NCI-H82 (cell line): ENCODE measurements around the gene SESN1.
A peak's percentile ranks its signal among the peaks of the same experiment; 100 is the strongest.

Experiments used
- DNase-seq: peaks from one replicate; lab custom pipeline; 2025; lab: John Stamatoyannopoulos, UW

SESN1 gene

GRCh38 chr6:109060571-109060970 is 34.1 kb downstream of the SESN1 start:
- DNase-seq = peak; percentile 11

DNA sequence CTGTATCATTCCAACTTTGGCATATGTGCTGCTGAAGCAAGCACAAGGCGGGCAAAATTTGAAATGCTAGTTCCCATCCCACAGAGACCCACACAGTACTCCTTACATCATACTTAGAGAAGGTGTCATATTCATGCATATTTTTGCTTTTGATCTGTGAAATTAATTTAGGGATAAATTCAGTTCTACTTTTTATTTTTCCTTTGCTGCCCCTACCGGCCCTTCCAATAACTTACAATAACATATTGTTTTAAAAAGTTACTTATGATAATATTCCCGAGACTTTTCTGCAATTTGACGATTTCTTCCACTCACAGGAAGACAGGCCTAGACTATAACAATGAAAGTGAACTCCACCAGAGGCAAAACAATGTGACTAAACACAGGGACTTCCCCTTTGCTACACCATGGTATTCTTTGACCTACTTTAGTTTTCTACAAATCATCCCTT is 35.0 kb downstream of the SESN1 start:
- no peak for DNase-seq

DNA sequence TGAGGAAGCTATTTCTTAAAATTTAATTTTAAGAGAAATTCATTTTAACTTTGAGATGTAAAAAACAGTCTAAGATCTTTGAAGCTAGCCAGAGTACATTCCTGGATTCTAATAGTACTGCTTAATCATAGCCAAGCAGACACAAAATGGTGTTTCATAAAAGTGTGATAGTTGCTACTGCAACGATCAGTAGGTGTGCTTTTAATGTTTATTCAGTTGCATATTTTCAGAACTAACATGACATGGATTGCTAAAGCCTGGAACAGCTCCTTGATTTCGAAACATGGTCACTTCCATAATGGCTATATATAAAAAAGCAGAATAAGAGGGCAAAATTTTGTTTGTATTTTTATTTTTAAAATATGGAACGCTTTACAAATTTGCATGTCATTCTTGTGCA is 35.5 kb downstream of the SESN1 start:
- DNase-seq = no peak

GRCh38 chr6:109058620-109059019 is 36.0 kb downstream of the SESN1 start:
- no peak for DNase-seq

GRCh38 chr6:109056661-109057060 is 38.0 kb downstream of the SESN1 start:
- no peak for DNase-seq

- no peak for DNase-seq
Measured at GRCh38 chr6:109055771-109056235, 38.8 kb downstream of the SESN1 start.

DNA sequence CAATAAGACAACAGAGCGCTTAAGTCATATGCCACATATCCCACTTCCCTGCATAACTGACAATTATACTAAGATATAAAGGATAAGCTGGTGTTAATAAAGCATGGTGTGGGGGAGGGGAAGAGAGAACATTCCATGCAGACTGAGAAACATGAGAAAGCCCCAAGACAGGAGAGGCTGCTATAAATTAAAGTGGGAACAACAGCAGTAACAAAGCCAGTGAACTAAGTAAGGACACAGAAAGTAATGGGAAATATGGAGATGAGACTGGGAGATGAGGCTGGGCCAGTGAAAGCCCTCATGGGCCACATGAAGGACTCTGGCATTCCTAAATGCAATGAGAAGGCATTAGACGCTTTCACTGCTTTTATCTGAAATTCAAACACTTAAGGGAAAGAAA is 41.3 kb downstream of the SESN1 start:
- peak; percentile 90 for DNase-seq

- peak; percentile 85 for DNase-seq
Measured at GRCh38 chr6:109052852-109053251, 41.8 kb downstream of the SESN1 start.

GRCh38 chr6:109052018-109052651 is 42.5 kb downstream of the SESN1 start:
- DNase-seq = no peak

DNA sequence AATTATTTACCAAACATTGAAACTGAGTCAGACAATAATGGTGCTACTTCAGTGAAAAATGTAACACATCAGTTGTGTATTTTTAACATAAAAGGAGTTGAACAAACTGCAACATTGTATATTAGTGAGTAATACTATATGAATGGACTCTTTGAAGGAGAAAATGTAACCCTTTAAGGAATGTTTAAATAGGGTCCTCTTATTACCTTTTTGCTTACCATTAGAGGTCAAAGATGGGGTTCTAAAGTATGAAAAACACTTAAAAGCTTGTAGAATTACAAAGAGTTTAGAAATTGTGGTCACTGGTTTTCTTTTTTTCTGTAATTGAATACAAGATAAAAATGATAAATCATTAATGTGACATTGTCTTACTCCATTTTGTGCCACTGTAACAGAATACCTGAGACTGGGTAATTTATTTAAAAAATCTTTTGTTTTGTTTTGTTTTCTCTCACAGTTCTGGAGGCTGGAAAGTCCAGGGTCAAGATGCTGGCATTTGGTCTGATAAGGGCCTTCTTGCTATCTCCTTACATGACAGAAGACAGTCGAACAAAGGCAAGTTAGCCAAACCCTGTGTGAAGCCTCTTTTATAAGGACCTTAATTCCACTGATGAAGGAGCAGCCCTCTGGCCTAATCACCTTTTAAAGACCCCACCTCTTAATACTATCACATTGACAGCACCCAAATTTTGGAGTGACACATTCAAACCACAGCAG is 43.2 kb downstream of the SESN1 start:
- peak; percentile 72 for DNase-seq

GRCh38 chr6:109050447-109051102 is 44.1 kb downstream of the SESN1 start:
- peak; percentile 64 for DNase-seq

- peak; percentile 36 for DNase-seq
Measured at GRCh38 chr6:109050012-109050411, 44.6 kb downstream of the SESN1 start.

DNA sequence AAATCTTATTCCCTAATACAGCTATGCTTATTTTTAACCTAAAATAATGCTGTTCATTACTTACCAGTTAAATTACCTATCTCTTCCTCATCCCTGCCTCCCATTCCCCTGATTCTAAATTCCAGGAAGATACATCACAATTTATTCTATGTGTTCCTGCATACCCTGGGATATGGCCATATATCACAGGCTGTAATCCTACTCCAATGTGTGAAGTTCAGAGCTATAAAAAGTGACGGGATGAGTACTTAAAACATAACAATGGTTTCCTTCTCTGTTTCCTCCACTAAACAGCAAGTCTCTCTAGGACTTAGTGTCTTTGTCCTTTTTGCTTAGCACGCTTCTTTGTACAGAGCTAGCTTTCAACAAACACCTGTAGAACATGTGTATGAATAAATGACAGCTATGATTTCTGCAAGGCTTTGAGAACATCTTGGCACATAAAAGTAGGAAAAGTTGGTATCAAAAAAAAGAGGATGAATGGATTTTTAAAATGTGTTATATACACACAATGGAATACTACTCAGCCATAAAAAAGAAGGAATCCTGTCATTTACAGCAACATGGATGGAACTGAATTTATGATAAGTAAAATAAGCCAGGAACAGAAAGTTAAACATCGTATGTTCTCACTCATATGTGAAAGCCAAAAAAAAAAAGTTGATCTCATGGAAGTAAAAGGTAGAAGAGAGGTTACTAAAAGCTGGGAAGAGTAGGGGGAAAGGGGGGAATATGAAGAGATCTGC is 45.8 kb downstream of the SESN1 start:
- DNase-seq = no peak

DNA sequence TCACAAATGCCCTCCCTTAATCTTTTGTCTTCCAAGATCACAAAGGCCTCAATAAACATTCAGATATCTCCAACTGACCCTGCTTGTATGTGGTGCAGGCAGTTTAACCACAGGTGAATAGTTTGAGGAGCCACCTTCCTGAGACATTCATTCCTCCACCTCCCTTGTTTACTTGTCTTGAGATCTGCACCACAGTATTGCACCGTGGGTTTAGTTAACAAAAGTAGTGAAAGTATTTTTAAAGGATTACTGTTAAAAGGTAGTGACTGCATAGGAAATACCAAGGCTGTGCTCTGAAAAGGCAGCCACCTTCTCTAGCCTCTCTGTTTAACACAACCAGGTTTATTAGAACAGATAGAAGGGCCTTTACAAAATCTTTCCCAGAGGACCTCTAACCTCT is 46.5 kb downstream of the SESN1 start:
- DNase-seq = no peak

DNA sequence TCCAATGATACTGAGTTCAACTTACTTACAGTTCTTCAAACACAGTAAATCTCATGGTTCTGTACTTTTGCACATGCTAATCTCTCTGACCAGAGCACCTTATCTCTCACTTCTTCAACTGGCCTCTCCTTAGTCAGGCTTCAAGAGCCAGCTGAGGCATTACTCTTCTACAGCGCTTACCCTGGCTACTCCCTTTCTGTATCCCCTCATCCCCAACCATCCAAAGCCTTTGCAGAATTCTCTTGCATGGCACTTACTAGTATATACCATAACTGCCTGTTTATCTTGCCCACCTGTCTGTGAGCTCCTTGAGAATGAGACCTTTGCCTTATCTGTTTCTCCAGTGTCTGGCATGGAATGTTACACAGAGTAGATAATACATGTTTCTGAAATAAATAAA is 49.2 kb downstream of the SESN1 start:
- no peak for DNase-seq

DNA sequence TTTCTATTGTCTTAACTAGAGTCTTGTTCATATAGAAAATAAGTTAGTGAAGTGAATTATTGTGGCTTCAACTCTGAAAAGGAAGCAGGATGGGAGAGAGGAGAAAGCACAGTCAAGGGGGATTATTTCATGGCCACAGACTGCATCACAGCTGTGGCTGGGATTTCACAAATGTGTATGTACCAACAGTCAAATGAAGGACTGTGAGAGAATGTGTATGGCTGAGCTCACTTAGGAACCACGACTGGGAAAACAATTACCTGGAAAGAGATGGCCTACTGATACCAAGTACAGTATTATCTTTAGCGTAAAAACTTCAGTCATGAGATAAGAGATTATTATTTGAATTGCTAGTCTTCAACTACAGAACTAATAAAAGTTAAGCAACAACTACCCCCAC is 54.9 kb downstream of the SESN1 start:
- peak; percentile 75 for DNase-seq

- no peak for DNase-seq
Measured at GRCh38 chr6:109038837-109039398, 55.7 kb downstream of the SESN1 start.

- DNase-seq = no peak
Measured at GRCh38 chr6:109036574-109037294, 57.9 kb downstream of the SESN1 start.

- peak; percentile 31 for DNase-seq
Measured at GRCh38 chr6:109034526-109034925, 60.1 kb downstream of the SESN1 start.

GRCh38 chr6:109033655-109034054 is 61.0 kb downstream of the SESN1 start:
- peak; percentile 21 for DNase-seq

GRCh38 chr6:109031416-109031815 is 63.2 kb downstream of the SESN1 start:
- DNase-seq = peak; percentile 31
